ENCODE measurements around the gene SYT1. TPM values are rescaled to one million over a fixed set of nuclear protein-coding genes. Genes with fewer than 3 reads are reported as not detected.

SYT1 gene
- total RNA-seq, 1 experiment from 2014 or later, result 15.8 TPM

GRCh38 chr12:79247494-79247893, 382.9 kb downstream of the SYT1 start:
- H2BK120ac ChIP-seq (ENCODE audit: low read depth, low read length, poor library complexity, severe bottlenecking), result no peak overlapping the region
- no peak overlapping the region for H3K4me3 Mint-ChIP-seq
- no peak overlapping the region for H3K14ac ChIP-seq (ENCODE audit: insufficient read depth, low read length)
- H3K27ac ChIP-seq (ENCODE audit: insufficient read length, low read depth, low read length), result no peak overlapping the region
- no peak overlapping the region for H3K56ac ChIP-seq (ENCODE audit: insufficient read length, low read depth, low read length)
- H3K9ac ChIP-seq (ENCODE audit: extremely low read depth, insufficient read length, low read length), result no peak overlapping the region
- no peak for DNase-seq
- peaks cover 4 to 12% (median 4%) of the 10 kb centered on the region in 3 experiments for H3K36me3 Mint-ChIP-seq (ENCODE audit: insufficient read depth in 1 of 3, low read depth in 3 of 3)
- H3K4me1 Mint-ChIP-seq, result peaks cover 29 to 37% of the 10 kb centered on the region in 2 experiments
- peak overlapping the region; percentile 8 to 87 (median 40); a peak in 4 of 7 replicates for H3K27ac Mint-ChIP-seq
- H2BK15ac ChIP-seq (ENCODE audit: low read depth, low read length), result no peak overlapping the region
- no peak overlapping the region for H2BK5ac ChIP-seq (ENCODE audit: insufficient read length, low read length)
- H4K5ac ChIP-seq (ENCODE audit: insufficient read length, low read depth, low read length), result no peak overlapping the region
- no peak for TF ChIP-seq CTCF (conservative IDR thresholded peaks at IDR 0.05)
- no peak overlapping the region for H4K91ac ChIP-seq (ENCODE audit: insufficient read length, low read depth, low read length)
- H3K27me3 Mint-ChIP-seq (ENCODE audit: low read depth), result no peaks in the 10 kb centered on the region
- no CpG with 5 or more reads among the region's 2 CpGs for WGBS (ENCODE audit: extremely low coverage, insufficient read length, low lambda C conversion rate)
- H3T11ph ChIP-seq (ENCODE audit: low read length), result no peak overlapping the region
- H4K20me1 ChIP-seq (ENCODE audit: control insufficient read depth, insufficient read depth, insufficient read length), result no peaks in the 10 kb centered on the region
- no peaks in the 10 kb centered on the region for H3K79me2 ChIP-seq (ENCODE audit: insufficient read depth, low read length)
- no peak overlapping the region for H3K18ac ChIP-seq (ENCODE audit: insufficient read length, low read depth, low read length)
- no peak overlapping the region for H3K4me2 ChIP-seq (ENCODE audit: insufficient read depth, insufficient read length, low read length)
- H2AFZ ChIP-seq (ENCODE audit: low read length), result no peak overlapping the region
- no peak overlapping the region for H2AK5ac ChIP-seq (ENCODE audit: insufficient read length, low read length)
- no peak overlapping the region for H3K4ac ChIP-seq (ENCODE audit: low read depth, low read length)
- H3K9me3 ChIP-seq (ENCODE audit: control insufficient read depth, low read depth, low read length), result no peaks in the 10 kb centered on the region
- no peak overlapping the region for H4K8ac ChIP-seq (replicated peaks; ENCODE audit: insufficient read length, low read depth, low read length)
- H2BK12ac ChIP-seq (ENCODE audit: insufficient read length, low read depth, low read length), result no peak overlapping the region
- H2BK20ac ChIP-seq (ENCODE audit: low read depth, low read length, poor library complexity, severe bottlenecking), result no peak overlapping the region
- no peaks in the 10 kb centered on the region for H3K27me3 ChIP-seq (ENCODE audit: insufficient read depth, low read length)
- H3K4me1 ChIP-seq (ENCODE audit: insufficient read depth, low read length), result peaks cover 1% of the 10 kb centered on the region; the same call in 1 of the 2 replicates
- H3K23ac ChIP-seq (ENCODE audit: insufficient read length, low read depth, low read length), result no peak overlapping the region
- H3K79me1 ChIP-seq (ENCODE audit: insufficient read depth, low read depth, low read length, poor library complexity, severe bottlenecking), result no peaks in the 10 kb centered on the region
- H3K23me2 ChIP-seq (ENCODE audit: insufficient read length, low read depth, low read length, poor library complexity, severe bottlenecking), result no peaks in the 10 kb centered on the region
- H3K9me3 Mint-ChIP-seq, result peaks cover 0 to 7% of the 10 kb centered on the region in 2 experiments; a peak in 2 of 5 replicates

Data from H9 (cell line).